HG03159 (cell line): ENCODE data around the gene WDR11.

Experiments used
- ATAC-seq: cut with Tn5 transposase; IDR thresholded peaks from one replicate; pipeline ENCODE4 v1.9.1; 2021; ENCODE audit warnings: mild to moderate bottlenecking, moderate library complexity; ENCODE audit not compliant: unreplicated experiment

Gene WDR11

GRCh38 chr10:120945182-120945581 is 94.0 kb downstream of the WDR11 start:
- ATAC-seq = no peak

GRCh38 chr10:120945801-120946302 is 94.7 kb downstream of the WDR11 start:
- ATAC-seq = no peak

- ATAC-seq = no peak
Observed at GRCh38 chr10:120946497-120946896, 95.3 kb downstream of the WDR11 start.

DNA sequence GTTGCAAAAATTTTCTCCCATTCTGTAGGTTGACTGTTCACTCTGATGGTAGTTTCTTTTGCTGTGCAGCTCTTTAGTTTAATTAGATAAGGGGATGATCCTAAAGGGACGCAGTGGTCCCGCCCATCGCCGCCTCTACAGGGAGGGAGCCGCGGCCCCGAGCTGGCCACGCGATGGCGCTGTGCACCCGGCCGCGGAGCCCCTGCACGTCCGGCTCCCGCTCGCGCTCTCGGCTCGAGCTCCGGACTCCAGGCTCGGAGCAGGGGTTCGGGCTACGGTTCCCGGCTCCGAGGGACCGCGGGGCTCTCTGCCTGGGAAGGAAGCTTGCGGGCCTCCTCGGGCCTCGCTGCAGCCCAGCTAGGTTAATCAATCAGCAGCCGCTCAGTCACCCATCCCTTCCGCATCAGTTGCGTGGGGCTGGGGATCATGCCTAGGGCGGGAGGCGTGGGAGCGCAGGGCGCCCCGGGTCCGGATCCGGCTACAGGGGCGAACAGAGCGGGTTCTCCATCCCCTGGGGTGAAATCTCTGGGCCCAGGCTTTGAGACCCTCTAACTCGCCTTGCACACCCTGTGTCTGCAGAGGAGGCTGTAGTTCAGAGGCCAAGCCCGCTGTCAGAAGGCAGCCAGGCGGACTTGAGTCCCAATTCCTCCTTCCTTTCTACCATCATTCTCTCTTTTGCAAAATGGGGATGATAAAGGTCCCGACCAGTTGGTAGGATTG is 97.9 kb downstream of the WDR11 start:
- peak; percentile 86 for ATAC-seq

- ATAC-seq = peak; percentile 9
Observed at GRCh38 chr10:120949609-120950031, 98.5 kb downstream of the WDR11 start.

DNA sequence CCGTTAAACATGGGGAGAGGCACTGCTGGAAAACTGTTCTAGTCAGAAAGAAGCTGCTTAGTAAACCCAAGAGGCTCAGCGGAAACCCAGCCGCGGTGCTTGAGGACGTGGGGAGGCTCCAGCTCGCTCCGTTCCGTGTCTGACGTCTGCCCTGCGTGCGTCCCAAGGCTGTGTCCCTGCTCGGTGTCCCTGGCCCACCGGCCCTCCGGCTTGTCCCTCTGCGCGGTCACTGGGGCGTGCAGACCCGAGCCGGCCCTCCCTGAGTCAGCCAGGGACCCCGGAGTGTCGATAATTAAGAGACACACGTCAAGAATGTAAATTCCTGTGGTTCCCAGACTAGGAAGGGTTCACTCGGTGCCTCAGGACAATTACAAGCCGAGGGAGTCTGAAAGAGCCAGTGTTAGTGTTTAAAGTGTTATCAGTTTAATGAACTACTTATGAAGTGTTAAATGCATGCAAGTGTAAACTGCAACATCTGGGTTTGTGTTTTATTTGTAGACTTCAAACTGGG is 98.9 kb downstream of the WDR11 start:
- ATAC-seq = no peak

DNA sequence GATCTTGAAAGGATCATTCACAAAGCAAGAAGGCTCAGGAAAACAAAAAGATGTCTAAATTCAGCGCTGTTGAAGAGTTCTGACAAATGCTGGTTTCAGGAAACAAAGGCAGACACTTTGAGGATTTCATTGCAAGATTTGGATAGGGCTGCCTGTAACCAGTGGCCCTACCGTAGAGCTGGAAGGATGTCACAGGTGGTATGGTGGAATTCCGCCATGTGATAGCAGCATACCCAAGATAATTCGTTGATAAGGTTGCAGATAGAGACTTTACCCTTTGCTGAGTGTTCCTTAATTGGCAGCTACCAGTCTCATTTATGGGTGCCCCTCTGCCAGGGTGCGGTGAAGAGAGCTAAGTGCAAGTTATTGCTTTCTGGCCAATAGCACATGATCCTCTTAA is 100.1 kb downstream of the WDR11 start:
- no peak for ATAC-seq

GRCh38 chr10:120953897-120954296 is 102.7 kb downstream of the WDR11 start:
- no peak for ATAC-seq
